Right renal pelvis (tissue), 4 donors: ENCODE data around the gene FAN1. TPM values are rescaled to one million over a fixed set of nuclear protein-coding genes. Genes with fewer than 3 reads are reported as not detected.
"Not testable (repeated sequence)": the region's sequence is repeated elsewhere in the genome, so short reads cannot be mapped to it uniquely, and the experiment has no call there.

Experiments
- DNase-seq, 4 donors: peaks; one replicate each; pipeline ENCODE4 v3.0.0-alpha.2; 2013; ENCODE audit warnings: low read depth in 4 of 4, low spot score in 3 of 4, missing footprints in 1 of 4
- polyA plus RNA-seq, 4 donors: library from polyadenylated mRNA; unstranded; fragments of 120-200 nt; gene quantifications; one replicate each; pipeline ENCODE4 v1.2.1, GENCODE V29; 2013; ENCODE audit not compliant: insufficient read length in 4 of 4

Gene FAN1
- 10 to 100 TPM; 26.6 to 36.5 (median 30.9) TPM for polyA plus RNA-seq

DNA sequence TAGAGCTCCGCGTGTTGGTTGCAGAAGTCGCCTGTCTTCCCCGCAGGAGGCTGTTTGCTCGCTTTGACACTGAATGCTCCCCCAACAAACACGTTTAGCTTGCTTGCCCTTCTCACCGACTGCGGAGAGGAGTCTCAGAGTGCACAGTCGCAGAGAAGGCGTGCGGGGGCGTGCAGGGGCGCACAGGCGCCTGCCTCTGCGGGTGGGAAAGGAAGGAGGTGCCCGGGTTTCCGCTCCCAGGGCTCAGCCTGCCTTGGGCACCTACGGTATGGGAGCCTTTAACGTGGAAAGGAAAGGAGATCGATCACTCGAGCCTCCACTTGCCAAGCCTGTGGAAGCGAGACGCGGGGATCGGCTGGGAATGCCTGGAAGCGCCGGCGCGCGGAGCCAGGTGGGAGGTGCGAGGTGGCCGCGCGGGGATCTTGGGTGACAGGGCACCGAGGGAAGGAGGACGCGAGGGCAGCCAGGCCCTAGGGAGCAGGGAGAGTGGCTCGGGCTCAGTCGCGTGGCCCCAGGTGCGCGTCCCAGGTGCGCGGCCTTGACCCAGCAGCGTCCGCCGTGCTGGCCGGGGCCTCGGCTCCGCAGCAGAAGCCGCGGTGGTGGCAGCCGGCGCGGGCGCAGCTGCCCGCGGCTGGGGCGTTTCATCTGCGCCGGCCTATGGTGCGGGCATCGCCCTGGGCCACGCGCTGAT, at the start of gene FAN1:
FAN1 (plus strand) TSS at position 419 of the 691 bp plus-strand sequence. CDS start 749 bp downstream, outside the sequence.
- DNase-seq = peak; percentile 73 to 81 (median 78)

DNA sequence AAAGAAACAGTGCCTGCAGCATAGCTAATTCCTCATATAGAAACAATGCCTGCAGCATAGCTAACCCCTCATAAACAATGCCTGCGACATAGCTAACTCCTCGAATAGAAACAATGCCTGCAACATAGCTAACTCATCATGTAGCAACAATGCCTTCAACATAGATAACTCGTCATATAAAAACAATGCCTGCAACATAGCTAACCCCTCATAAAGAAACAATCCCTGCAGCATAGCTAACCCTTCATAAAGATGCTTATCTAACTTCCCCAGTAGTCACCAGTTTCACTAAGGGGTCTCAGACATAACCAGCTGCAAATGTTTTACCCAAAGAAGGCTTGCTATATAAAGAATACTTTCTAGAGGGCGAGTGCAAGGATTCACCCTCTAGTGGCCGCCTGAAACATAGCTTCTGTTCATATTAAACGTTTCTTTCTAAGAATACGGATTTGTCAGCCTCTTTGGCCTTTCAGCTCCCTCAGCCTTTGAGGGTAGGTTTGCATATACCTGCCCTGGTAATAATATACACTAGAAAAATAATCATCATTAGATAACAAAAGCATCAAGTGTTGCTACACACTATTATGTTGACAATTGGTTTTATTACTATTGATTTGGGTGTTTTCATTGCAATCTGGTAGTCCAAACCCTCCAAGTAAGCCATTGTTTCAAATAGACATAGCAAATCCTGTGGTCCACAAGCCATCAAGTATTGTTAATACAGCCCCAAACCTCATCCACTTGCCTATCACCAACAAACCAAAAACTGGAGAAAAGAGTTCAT, 44.4 kb upstream of the FAN1 start:
- peak in 1 of 4 donors; percentile 4 for DNase-seq

DNA sequence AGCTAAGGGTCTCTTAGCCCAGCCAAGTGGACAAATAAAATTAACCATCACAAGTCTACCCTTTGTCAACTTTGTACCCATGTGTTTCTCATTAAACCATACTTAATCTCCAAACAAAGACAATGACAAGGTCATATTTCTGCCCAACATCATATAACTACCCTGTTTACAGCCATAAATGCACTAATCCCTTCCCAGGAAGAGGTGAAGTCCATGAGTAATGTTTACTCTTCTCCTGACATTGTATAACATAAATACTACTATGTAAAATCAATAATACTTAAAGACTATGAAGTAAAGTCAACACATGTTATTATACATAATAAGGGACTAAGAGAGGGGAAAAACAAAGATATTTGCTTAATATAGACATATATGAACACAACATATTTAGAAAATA, 38.5 kb upstream of the FAN1 start:
- DNase-seq = no peak

DNA sequence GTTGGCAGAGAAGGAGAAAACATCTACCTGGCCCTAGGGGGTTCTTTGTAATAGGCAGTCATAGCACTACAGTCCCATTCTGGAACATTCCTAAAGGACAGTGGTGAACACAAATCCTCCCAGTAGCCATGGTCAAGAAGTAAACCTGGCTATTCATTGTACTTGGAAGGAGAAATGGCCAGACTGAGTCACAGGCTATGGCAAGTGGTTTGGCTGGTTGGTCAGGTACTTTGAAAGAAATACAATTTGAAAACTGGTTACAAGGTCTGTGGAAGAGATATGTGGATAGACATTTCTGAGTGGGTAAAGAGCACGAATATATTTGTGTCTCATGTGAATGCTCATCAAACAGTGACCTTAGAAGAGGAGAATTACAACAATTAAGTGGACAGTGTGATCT, 33.0 kb upstream of the FAN1 start:
- DNase-seq = no peak

DNA sequence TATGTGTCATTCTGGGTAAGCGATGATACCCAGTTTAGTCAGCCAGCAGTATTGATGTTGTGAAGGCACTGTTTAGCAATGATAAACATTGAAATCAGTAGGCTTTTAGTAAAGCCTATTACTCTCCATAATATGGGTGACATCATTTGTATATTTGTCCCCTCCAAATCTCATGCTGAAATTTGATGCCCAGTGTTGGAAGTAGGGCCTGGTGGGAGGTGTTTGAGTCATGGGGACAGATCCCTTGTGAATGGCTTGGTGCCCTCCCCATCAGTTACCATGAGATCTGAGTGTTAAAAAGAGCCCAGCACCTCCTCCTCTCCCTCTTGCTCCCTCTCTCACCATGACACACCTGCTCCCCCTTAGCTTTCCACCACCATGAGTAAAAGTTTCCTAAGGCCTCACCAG, 31.4 kb upstream of the FAN1 start:
- no peak for DNase-seq

DNA sequence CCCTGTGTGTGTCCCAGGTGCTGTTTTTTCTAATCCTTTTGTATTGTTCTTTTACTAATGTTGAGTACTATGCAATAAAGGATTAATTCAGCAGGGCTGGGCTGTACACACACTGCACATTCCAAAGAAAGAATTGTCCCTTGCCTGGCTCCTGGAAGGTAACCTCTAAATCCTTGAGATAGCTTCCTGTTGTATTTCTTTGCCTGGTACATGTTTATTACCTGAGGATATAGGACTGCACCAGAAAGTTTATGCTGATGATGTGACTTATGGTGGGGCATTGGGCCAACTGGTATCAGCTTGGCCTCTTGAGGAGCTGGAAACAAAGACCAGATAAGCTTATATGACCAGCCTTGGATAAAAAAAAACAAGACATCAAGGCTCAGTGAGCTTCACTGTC, 26.6 kb upstream of the FAN1 start:
- no peak for DNase-seq

DNA sequence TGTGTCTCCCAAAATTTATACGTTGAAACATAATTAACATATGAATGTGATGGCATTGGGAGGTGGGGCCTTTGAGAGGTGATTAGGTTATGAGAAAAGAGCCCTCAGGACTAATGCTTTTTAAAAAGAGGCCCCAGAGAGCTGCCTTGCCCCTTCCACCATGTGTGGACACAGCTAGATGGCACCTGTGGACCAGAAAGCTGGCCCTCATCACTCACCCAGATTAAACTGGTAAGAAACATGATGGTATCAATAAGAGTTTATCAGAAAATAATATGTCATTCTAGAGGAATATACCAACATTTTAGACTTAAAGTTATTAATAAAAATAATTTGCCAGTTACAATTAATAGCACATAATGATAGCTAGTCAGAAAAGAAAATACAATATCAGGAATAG, 25.2 kb upstream of the FAN1 start:
- DNase-seq = no peak

DNA sequence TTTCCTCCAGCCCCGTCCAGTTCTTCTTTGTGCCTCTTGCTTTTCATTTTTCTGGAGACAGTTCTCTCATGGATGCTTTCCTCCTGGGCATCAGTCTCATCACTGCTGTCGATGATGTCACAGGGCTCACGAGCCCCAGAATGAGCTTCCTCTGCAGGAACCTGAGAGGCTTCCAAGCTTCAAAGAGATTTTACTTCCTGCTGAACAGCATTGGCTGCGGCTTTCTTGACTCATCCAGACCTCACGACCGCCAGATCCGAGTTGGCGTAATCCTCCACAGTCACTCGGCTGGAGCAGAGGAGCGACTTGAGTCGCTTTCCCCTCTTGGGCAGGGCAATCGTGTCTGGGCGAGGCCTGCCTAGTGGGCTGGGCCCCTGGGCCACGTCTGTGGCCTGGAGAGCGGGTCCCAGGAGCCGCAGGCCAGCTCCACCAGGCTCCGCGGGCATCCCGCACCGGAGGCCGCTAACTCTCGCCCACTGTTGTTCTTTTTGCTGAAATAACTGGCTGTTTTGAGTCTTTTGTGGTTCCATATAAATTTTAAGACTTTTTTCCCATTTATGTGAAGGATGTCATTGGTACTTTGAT, 20.8 kb upstream of the FAN1 start:
- DNase-seq = no peak

DNA sequence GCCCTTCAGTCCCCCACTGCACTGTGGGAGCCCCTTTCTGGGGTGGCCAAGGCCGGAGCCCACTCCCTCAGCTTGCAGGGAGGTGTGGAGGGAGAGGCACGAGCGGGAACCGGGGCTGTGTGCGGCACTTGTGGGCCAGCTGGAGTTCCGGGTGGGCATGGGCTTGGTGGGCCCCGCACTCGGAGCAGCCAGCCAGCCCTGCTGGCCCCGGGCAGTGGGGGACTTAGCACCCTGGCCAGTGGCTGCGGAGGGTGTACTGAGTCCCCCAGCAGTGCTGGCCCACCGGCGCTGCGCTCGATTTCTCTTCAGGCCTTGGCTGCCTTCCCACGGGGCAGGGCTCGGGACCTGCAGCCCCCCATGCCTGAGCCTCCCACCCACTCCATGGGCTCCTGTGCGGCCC, 20.0 kb upstream of the FAN1 start:
- not testable (repeated sequence) for DNase-seq

DNA sequence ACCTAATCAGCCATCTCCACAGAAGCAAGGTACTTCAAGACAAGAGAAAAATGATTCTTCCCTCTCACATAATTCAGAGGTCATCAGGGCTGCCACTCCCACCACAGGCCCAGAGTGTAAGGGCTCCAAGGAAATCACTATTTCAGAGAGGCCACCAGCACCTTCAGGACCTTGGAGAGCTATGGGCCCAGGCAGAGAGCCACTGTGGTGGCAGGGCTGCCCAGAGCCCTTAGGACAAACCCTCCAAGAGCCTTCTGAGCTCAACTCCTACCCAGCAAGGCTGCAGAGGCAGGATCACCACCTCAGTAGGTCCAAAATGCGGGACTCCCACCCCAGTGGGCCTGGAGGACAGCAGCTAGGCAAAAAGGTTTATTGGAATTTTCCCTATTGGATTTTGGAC, 17.9 kb upstream of the FAN1 start:
- DNase-seq = no peak

DNA sequence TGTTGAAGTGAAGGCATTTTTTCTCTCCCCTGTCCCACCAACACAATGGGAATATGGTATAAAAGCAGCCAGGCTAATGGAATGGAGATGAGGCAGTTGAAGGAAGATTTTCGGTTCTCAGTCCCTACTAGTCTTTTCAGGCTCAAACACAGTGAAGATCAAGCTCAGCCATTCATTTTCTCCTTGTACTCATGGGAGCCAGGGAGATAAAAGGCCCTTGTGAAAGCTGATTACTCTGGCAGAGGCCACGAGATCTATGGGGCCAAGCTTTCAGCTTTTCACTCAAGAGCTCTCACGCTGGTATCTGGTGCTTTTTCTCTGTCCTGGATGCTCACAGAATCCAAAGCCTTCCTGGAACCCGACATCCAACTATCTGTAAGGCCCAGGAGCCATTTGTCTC, 14.5 kb upstream of the FAN1 start:
- DNase-seq = no peak

DNA sequence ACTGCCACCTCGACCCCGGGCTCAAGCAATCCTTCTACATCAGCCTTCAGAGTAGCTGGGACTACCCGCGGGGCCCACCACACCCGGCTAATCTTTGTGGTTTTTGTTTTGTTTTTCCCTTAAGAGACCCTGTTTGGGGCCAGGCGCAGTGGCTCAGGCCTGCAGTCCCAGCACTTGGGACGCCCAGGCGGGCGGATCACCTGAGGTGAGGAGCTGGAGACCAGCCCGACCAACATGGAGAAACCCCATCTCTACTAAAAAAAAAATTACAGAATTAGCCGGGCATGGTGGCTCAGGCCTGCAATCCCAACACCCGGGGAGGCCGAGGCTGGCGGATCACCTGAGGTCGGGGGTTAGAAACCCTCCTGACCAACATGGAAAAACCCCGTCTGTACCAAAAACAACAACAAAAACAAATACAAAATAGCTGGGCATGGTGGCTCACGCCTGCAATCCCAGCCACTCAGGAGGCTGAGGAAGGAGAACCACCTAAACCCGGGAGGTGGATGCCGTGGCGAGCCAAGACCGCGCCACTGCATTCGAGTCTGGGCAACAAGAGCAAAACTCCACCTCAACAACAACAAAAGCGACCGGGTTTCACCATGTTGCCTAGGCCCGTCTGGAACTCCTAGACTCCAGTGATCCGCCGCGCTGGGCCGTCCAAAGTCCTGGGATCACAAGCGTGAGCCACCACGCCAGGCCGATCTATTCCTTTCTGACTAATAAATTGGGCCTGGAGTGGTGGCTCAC, 8.1 kb upstream of the FAN1 start:
- no peak for DNase-seq

DNA sequence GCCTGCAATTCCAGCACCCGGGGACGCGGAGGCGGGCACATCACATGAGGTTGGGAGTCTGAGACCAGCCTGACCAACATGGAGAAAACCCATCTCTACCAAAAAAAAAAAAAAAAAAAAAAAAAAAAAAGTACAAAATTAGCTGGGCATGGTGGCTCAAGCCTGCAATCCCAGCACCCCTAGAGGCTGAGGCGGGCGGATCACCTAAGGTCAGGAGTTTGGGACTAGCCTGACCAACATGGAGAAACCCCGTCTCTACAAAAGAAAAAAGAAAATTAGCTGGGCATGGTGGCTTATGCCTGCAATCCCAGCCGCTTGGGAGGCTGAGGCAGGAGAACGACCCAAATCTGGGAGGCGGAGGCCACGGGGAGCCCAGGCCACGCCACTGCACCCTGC, 7.5 kb upstream of the FAN1 start:
- no peak for DNase-seq

DNA sequence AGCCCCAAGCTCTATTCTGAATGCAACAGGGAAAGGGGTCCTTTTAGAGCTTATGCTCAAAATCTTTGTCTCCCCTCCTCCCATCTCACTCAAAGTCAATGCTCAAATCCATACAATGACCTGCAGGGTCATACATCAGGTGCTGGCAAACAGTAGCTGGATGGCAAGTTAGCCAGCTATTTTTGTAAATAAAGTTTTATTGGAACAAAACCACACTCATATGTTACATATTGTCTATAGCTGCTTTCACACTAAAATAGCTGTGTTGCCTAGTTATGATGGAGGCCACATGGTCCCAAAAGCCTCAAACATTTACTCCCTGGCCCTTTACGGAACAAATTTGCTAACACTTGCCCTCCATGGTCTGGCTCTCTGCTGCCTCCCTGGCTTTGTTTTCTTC, 1.8 kb upstream of the FAN1 start:
- DNase-seq = no peak

DNA sequence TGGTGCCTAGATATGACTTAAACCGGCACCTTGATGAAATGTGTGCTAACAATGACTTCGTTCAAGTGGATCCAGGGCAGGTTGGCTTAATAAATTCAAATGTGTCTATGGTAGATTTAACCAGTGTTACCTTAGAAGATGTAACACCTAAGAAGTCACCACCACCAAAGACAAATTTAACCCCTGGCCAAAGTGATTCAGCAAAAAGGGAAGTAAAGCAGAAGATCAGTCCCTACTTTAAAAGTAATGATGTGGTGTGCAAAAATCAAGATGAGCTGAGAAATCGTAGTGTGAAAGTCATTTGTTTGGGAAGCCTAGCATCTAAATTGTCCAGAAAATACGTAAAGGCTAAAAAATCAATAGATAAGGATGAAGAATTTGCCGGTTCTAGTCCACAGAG, 1.1 kb downstream of the FAN1 start:
- DNase-seq = no peak

DNA sequence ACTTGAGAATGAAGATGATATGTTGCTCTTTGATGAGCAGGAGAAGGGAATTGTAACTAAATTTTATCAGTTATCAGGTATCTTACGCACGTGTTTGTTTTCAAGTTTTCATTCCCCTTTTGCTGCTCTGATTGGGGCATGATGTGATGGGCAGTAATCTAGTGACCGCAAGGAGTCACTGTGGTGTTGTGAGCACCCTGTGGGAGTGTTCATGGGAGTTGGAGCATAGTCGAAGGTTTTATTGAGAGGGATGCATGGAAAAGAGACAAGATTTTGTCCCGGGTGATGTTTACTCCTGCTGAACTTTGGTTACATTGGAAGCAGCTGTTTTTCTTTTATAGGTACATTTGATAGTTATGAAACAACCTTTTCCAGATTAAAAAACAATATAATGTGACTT, 2.1 kb downstream of the FAN1 start:
- no peak for DNase-seq

DNA sequence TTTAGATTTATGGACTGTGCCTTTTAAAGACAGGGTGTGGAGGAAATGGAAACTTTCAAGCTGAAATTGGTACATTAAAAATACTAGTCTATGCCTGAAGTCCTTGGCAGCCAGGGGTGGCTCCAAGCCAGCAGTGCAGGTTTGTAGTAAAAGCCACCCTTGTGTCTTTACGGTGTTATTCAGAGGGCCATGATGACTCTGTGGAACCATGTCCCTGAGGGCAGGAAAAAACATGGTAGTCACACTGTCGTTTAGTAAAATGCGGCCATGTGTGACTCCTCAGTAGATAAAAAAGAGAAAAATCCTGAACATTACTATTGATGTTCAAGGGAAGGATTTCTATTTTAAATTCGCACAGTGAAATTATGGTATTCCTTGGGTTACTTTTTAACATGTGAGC, 2.7 kb downstream of the FAN1 start:
- DNase-seq = no peak

DNA sequence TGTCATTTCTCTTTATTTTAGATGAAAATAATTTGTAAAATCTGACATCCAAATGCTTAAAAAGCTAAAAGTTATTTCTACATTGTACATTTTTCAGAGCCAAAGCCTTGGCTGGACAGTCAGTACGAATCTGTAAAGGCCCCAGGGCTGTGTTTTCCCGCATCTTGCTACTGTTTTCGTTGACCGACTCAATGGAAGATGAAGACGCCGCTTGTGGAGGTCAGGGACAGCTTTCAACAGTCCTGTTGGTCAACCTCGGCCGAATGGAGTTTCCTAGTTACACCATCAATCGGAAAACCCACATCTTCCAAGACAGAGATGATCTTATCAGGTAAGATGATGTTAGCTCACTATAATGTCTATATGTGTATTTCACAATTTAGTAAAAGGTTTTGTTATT, 10.0 kb downstream of the FAN1 start:
- no peak for DNase-seq

DNA sequence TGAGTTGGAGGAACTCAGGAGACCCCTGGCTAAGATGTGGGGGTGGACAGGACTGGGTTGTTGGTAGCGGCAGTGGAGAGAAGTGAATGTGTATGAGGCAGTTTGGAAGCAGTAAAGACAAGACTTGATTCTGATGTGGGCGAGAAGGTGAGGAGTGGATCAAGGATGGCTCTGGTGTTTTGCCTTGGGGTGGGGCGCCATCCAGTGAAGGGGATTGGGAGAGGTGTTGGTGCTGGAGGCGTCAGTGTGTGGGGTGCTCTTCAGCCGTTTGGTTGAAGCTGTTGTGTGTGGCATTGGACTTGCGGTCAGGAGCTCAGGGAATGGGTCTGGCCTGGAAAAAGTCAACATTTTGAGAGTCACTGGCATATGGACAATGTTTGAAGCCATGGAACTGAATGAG, 13.3 kb downstream of the FAN1 start:
- DNase-seq = no peak

DNA sequence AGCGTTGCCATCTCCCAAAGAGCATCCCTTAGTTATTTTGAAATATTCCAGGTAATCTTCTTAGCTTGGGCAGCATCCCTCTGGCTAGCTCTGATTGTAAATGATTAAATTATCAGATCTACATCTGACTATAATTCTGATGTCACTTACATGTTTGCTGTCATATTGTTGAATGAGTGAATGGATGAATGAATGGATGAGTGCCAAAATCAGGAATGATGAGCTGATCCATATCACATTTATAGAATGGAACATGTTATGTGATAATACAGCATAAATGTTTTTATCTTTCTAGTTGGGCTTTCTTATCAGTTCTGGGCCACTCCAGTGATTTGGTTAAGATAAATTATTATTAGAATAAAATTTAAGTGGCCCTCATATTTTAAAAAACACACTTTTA, 14.0 kb downstream of the FAN1 start:
- DNase-seq = no peak

DNA sequence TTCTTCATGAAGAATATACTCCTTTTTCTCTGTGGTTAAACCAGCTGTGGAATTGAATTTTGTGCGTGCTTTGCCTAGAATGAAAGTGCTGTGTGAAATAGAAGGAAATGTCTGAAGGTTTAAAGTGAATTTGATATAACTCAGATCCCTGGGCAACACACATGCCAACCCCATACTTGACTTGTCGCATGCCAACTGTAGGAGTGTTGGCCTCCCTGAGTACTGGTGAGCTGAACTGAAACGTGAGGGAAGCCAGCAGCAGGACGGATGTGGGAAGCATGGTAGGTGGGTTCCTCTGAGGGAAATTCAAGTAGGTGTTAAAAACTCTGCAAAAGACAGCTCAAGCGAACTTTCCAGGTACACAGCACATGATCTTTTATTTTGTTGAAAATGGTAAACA, 14.7 kb downstream of the FAN1 start:
- DNase-seq = no peak
